Thyroid gland (tissue), 4 donors: ENCODE data around the gene COMP.

Experiments used
- POLR2A ChIP-seq, 2 donors: fragments of 450-650 bp; IDR thresholded peaks; one replicate each; pipeline ENCODE4 v1.6.1; 2017; ENCODE audit warnings: antibody characterized with exemption in 2 of 2, mild to moderate bottlenecking in 2 of 2, moderate library complexity in 1 of 2
- TF ChIP-seq, protein P1 (sequence below), 6 experiments: fragments of 200-600 bp in 3 of 6; fragments of 450-650 bp in 3 of 6; sonication (generic) in 3 of 6; IDR thresholded peaks; one replicate each; pipeline ENCODE4 v1.5.1; 2016 to 2019; ENCODE audit warnings: antibody characterized with exemption in 6 of 6, mild to moderate bottlenecking in 2 of 6, inconsistent platforms in 1 of 6, moderate library complexity in 1 of 6

DNA sequence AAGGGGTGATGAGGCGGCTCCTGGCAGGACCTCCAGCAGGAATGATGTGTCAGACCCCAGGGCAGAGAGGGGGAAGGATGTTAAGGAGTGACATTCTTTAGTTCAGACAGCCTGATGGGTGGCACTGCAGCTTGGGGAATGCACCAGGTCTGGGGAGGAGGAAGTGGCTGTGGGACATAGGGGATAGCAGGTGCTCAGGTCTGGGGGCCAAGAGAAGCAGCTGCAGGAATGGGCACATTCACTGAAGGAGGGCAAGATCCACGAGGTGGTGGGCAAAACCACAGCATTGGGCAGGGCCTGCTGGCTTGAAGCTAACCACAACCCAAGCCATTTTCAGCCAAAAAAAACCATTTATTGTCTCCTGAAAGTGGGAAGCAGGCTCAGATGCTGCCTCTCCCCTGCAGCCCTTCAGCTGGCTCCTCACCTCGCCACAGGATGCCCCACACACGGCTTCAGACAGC, 26.5 kb downstream of the COMP start:
- TF ChIP-seq, protein P1, sequence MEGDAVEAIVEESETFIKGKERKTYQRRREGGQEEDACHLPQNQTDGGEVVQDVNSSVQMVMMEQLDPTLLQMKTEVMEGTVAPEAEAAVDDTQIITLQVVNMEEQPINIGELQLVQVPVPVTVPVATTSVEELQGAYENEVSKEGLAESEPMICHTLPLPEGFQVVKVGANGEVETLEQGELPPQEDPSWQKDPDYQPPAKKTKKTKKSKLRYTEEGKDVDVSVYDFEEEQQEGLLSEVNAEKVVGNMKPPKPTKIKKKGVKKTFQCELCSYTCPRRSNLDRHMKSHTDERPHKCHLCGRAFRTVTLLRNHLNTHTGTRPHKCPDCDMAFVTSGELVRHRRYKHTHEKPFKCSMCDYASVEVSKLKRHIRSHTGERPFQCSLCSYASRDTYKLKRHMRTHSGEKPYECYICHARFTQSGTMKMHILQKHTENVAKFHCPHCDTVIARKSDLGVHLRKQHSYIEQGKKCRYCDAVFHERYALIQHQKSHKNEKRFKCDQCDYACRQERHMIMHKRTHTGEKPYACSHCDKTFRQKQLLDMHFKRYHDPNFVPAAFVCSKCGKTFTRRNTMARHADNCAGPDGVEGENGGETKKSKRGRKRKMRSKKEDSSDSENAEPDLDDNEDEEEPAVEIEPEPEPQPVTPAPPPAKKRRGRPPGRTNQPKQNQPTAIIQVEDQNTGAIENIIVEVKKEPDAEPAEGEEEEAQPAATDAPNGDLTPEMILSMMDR (IDR thresholded peaks at IDR 0.05): no peak
- TF ChIP-seq POLR2A (IDR thresholded peaks at IDR 0.05): no peak
